HEK293 (cell line): ENCODE results near the gene SLMAP.

Experiments used
- BCL11A ChIP-seq: fragments of 450-650 bp; formaldehyde crosslinking; IDR thresholded peaks from 2 replicates; pipeline ENCODE4 v1.5.1; 2016; ENCODE audit warnings: low read depth, missing biosample characterization, missing genetic modification characterization
- YY1 ChIP-seq: fragments of 450-650 bp; formaldehyde crosslinking; IDR thresholded peaks from 2 replicates; pipeline ENCODE4 v1.5.1; 2018; ENCODE audit warnings: missing biosample characterization, missing genetic modification characterization
- ZFP41 ChIP-seq: fragments of 450-650 bp; formaldehyde crosslinking; IDR thresholded peaks from 2 replicates; pipeline ENCODE4 v1.5.1; 2016; ENCODE audit warnings: missing biosample characterization, missing genetic modification characterization, borderline replicate concordance
- ZNF626 ChIP-seq: fragments of 450-650 bp; sonication (Bioruptor Pico); formaldehyde crosslinking; IDR thresholded peaks from 2 replicates; pipeline ENCODE4 v1.5.1; 2018; ENCODE audit warnings: missing biosample characterization, missing genetic modification characterization, inconsistent platforms
- TF ChIP-seq, protein P1 (sequence below): fragments of 450-650 bp; formaldehyde crosslinking; IDR thresholded peaks from 2 replicates; pipeline ENCODE4 v1.5.1; 2016; ENCODE audit warnings: missing biosample characterization, missing genetic modification characterization
- TF ChIP-seq, protein P2 (sequence below): fragments of 450-650 bp; formaldehyde crosslinking; IDR thresholded peaks from 2 replicates; pipeline ENCODE4 v1.5.1; 2016; ENCODE audit warnings: missing biosample characterization, missing genetic modification characterization

DNA sequence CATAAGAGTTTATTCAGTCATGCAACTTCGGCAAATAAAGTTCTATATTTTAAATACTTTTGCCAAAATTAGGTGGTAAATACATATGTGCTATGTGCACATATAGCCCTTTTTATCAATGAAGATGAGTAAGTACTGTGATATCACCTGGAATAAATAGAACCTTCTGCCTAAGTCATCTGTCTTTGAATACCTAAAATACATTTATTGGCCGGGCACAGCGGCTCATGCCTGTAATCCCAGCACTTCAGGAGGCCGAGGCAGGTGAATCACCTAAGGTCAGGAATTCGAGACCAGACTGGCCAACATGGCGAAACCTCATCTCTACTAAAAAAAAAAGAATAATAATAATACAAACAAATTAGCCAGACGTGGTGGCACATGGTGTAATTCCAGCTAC is 178.3 kb downstream of the SLMAP start:
- TF ChIP-seq, protein P1, sequence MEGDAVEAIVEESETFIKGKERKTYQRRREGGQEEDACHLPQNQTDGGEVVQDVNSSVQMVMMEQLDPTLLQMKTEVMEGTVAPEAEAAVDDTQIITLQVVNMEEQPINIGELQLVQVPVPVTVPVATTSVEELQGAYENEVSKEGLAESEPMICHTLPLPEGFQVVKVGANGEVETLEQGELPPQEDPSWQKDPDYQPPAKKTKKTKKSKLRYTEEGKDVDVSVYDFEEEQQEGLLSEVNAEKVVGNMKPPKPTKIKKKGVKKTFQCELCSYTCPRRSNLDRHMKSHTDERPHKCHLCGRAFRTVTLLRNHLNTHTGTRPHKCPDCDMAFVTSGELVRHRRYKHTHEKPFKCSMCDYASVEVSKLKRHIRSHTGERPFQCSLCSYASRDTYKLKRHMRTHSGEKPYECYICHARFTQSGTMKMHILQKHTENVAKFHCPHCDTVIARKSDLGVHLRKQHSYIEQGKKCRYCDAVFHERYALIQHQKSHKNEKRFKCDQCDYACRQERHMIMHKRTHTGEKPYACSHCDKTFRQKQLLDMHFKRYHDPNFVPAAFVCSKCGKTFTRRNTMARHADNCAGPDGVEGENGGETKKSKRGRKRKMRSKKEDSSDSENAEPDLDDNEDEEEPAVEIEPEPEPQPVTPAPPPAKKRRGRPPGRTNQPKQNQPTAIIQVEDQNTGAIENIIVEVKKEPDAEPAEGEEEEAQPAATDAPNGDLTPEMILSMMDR (tag by site-specific recombination), result no peak
- TF ChIP-seq YY1 (tag by site-specific recombination) (no peak), ZNF626 (tag by site-specific recombination) (no peak), ZFP41 (tag by site-specific recombination) (no peak), BCL11A (no peak)
- TF ChIP-seq, protein P2, sequence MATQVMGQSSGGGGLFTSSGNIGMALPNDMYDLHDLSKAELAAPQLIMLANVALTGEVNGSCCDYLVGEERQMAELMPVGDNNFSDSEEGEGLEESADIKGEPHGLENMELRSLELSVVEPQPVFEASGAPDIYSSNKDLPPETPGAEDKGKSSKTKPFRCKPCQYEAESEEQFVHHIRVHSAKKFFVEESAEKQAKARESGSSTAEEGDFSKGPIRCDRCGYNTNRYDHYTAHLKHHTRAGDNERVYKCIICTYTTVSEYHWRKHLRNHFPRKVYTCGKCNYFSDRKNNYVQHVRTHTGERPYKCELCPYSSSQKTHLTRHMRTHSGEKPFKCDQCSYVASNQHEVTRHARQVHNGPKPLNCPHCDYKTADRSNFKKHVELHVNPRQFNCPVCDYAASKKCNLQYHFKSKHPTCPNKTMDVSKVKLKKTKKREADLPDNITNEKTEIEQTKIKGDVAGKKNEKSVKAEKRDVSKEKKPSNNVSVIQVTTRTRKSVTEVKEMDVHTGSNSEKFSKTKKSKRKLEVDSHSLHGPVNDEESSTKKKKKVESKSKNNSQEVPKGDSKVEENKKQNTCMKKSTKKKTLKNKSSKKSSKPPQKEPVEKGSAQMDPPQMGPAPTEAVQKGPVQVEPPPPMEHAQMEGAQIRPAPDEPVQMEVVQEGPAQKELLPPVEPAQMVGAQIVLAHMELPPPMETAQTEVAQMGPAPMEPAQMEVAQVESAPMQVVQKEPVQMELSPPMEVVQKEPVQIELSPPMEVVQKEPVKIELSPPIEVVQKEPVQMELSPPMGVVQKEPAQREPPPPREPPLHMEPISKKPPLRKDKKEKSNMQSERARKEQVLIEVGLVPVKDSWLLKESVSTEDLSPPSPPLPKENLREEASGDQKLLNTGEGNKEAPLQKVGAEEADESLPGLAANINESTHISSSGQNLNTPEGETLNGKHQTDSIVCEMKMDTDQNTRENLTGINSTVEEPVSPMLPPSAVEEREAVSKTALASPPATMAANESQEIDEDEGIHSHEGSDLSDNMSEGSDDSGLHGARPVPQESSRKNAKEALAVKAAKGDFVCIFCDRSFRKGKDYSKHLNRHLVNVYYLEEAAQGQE (tag by site-specific recombination), result no peak
